Measurements from ENCODE around the gene ABCF1. TPM values are rescaled to one million over a fixed set of nuclear protein-coding genes. Genes with fewer than 3 reads are reported as not detected.
"Not testable (repeated sequence)": the region's sequence is repeated elsewhere in the genome, so short reads cannot be mapped to it uniquely, and the experiment has no call there.

The ABCF1 gene
- total RNA-seq (10 to 100 TPM; 68.6 to 71.3 TPM), polyA plus RNA-seq (10 to 100 TPM; 19.1 to 43.1 (median 30.5) TPM), total RNA-seq (123 to 309 (median 207) reads per million in 6 experiments)

GRCh38 chr6:30571075-30571761 is at the start of gene ABCF1:
Gene ABCF1 (plus strand): TSS chr6:30571442. CDS start chr6:30571488, 46 bp downstream.
- peaks cover 0 to 13% (median 0%) of the 10 kb centered on the region in 3 donors for H3K36me3 Mint-ChIP-seq
- peak within 1 kb of the TSS; percentile 91 to 100 (median 100) for H3K4me3 Mint-ChIP-seq
- POLR2A ChIA-PET, result interaction anchor here (0.5 to 3.3 kb wide), 23 partner anchors 9 to 259 kb away, joined by 3 to 49 read pairs (median 5); partner anchors contain the start of genes GNL1, MDC1, MRPS18B and PPP1R10
- H3K9me3 Mint-ChIP-seq, result no peaks in the 10 kb centered on the region
- peak within 1 kb of the TSS; percentile 98 to 100 (median 99) for H3K27ac Mint-ChIP-seq
- H3K27me3 Mint-ChIP-seq, result no peaks in the 10 kb centered on the region
- DNase-seq (peak; percentile 98 to 100 (median 99)), ATAC-seq (peak; percentile 94)
- peaks cover 45 to 67% (median 62%) of the 10 kb centered on the region in 4 donors for H3K4me1 Mint-ChIP-seq

GRCh38 chr6:30521952-30522351 is 49.3 kb upstream of the ABCF1 start:
- not testable (repeated sequence) for H3K27me3 Mint-ChIP-seq, ATAC-seq, DNase-seq
- Mint-ChIP-seq H3K4me3 (peak overlapping the region in 1 of 10 donors; percentile 48), H3K36me3 (peaks cover 0 to 46% (median 39%) of the 10 kb centered on the region in 3 donors), H3K9me3 (peaks cover 8 to 66% (median 33%) of the 10 kb centered on the region in 9 donors), H3K27ac (peak overlapping the region in 3 of 10 donors; percentile 15 to 80 (median 37)), H3K4me1 (peaks cover 10 to 65% (median 24%) of the 10 kb centered on the region in 4 donors)
- POLR2A ChIA-PET, result interaction anchor here (0.8 to 7.9 kb wide), 4 partner anchors 9 to 196 kb away, joined by 3 to 210 read pairs (median 5); no protein-coding TSS in a partner anchor

- Mint-ChIP-seq H3K36me3 (peaks cover 0 to 31% (median 29%) of the 10 kb centered on the region in 3 donors), H3K27ac (peak overlapping the region in 2 of 10 donors; percentile 19 to 39), H3K9me3 (peaks cover 4 to 39% (median 33%) of the 10 kb centered on the region in 9 donors), H3K4me1 (peaks cover 10 to 70% (median 22%) of the 10 kb centered on the region in 4 donors)
- POLR2A ChIA-PET, result interaction anchor here (1.0 to 10.5 kb wide), 4 partner anchors 8 to 33 kb away, joined by 3 to 213 read pairs (median 4); partner anchors contain the start of gene HLA-E
- not testable (repeated sequence) for H3K4me3 Mint-ChIP-seq, ATAC-seq, DNase-seq, H3K27me3 Mint-ChIP-seq
These were observed 44.8 kb upstream of the ABCF1 start for GRCh38 chr6:30526444-30526843.

DNA sequence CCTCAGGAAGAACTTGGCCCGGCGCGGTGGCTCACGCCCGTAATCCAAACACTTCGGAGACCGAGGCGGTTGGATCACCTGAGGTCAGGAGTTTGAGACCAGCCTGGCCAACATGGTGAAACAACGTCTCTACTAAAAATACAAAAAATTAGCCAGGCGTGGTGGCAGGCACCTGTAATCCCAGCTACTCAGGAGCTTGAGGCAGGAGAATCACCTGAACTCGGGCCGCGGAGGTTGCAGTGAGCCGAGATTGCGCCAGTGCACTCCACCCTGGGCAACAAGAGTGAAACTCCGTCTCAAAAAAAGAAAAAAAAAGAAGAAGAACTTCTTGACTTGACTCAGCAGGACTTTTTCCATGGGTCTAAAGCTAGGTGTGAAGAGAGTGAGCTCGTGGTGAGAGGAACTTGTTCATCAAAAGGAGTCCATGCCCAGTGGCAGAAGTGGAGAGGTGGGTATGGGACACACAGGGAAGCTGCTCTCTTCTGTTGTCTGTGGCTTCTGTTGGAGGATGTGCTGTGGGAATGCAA is 41.8 kb upstream of the ABCF1 start:
- Mint-ChIP-seq H3K4me1 (peaks cover 10 to 68% (median 32%) of the 10 kb centered on the region in 4 donors), H3K9me3 (peaks cover 0 to 14% (median 4%) of the 10 kb centered on the region in 9 donors), H3K4me3 (peak overlapping the region in 2 of 10 donors; percentile 8 to 23), H3K27ac (peak overlapping the region in 8 of 10 donors; percentile 32 to 85 (median 80))
- DNase-seq, H3K36me3 Mint-ChIP-seq, H3K27me3 Mint-ChIP-seq: not testable (repeated sequence)
- POLR2A ChIA-PET, result interaction anchor here (0.8 to 10.5 kb wide), 8 partner anchors 11 to 46 kb away, joined by 3 to 213 read pairs (median 10); partner anchors contain the start of gene HLA-E
- peak in 1 of 2 donors; percentile 29 for ATAC-seq

- peaks cover 9 to 62% (median 32%) of the 10 kb centered on the region in 4 donors for H3K4me1 Mint-ChIP-seq
- H3K4me3 Mint-ChIP-seq, result no peak overlapping the region
These were observed 41.2 kb upstream of the ABCF1 start for GRCh38 chr6:30530014-30530413.

GRCh38 chr6:30533460-30534294 is 37.6 kb upstream of the ABCF1 start:
- ATAC-seq (no peak), DNase-seq (no peak)
- Mint-ChIP-seq H3K4me1 (peaks cover 8 to 39% (median 29%) of the 10 kb centered on the region in 4 donors), H3K36me3 (no peaks in the 10 kb centered on the region), H3K9me3 (peaks cover 0 to 2% (median 0%) of the 10 kb centered on the region in 9 donors), H3K4me3 (peak overlapping the region; percentile 24 to 94 (median 72)), H3K27me3 (no peaks in the 10 kb centered on the region), H3K27ac (peak overlapping the region in 4 of 10 donors; percentile 68 to 95 (median 91))
- POLR2A ChIA-PET, result interaction anchor here (3.8 to 10.5 kb wide), 2 partner anchors 41 to 48 kb away, joined by 35 to 213 read pairs; partner anchors contain the start of gene HLA-E

More at GRCh38 chr6:30530014-30530413, 41.2 kb upstream of the ABCF1 start:
- Mint-ChIP-seq H3K36me3 (peaks cover 0 to 1% (median 0%) of the 10 kb centered on the region in 3 donors), H3K27me3 (no peaks in the 10 kb centered on the region), H3K9me3 (peaks cover 0 to 8% (median 0%) of the 10 kb centered on the region in 9 donors), H3K27ac (peak overlapping the region in 6 of 10 donors; percentile 32 to 83 (median 80))
- POLR2A ChIA-PET, result interaction anchor here (0.8 to 10.5 kb wide), 9 partner anchors 12 to 44 kb away, joined by 3 to 213 read pairs (median 15); partner anchors contain the start of gene HLA-E
- ATAC-seq (no peak), DNase-seq (no peak)

GRCh38 chr6:30537931-30538330 is 33.3 kb upstream of the ABCF1 start:
- H3K9me3 Mint-ChIP-seq, result no peaks in the 10 kb centered on the region
- DNase-seq (no peak), ATAC-seq (no peak)
- H3K4me3 Mint-ChIP-seq, result no peak overlapping the region
- H3K4me1 Mint-ChIP-seq, result peaks cover 9 to 22% (median 14%) of the 10 kb centered on the region in 4 donors
- H3K36me3 Mint-ChIP-seq, result no peaks in the 10 kb centered on the region
- H3K27me3 Mint-ChIP-seq, result no peaks in the 10 kb centered on the region
- POLR2A ChIA-PET, result interaction anchor here (12.6 kb wide), 1 partner anchor 45 kb away, joined by 211 read pairs; the partner anchor contains the start of gene HLA-E
- no peak overlapping the region for H3K27ac Mint-ChIP-seq

GRCh38 chr6:30541515-30542403 is 29.5 kb upstream of the ABCF1 start:
- POLR2A ChIA-PET, result interaction anchor here (0.5 to 12.6 kb wide), 38 partner anchors 9 to 196 kb away, joined by 3 to 211 read pairs (median 4); partner anchors contain the start of genes ABCF1, C6orf136, GNL1 and HLA-E
- Mint-ChIP-seq H3K27me3 (no peaks in the 10 kb centered on the region), H3K4me3 (peak overlapping the region; percentile 78 to 95 (median 90)), H3K36me3 (peaks cover 0 to 7% (median 0%) of the 10 kb centered on the region in 3 donors), H3K9me3 (no peaks in the 10 kb centered on the region), H3K4me1 (peaks cover 27 to 36% (median 32%) of the 10 kb centered on the region in 4 donors), H3K27ac (peak overlapping the region; percentile 82 to 97 (median 93))
- ATAC-seq (peak; percentile 72 to 78), DNase-seq (peak; percentile 64 to 90 (median 79))

DNA sequence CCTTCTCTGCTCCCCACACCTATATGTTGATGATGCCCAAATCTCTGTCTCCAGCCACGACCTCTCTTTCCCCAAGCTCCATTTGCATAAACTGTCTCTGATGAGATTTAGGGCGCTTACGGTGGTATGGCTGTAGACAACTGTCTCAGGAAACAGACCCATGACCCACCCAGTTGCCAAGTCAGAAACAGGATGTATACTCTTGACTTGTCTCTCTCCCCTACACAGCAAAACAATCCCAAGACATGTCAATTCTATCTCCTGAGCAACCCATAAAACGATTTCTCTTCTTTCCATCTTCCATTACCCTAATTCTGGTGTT is 28.9 kb upstream of the ABCF1 start:
- H3K27me3 Mint-ChIP-seq, result no peaks in the 10 kb centered on the region
- H3K36me3 Mint-ChIP-seq, result peaks cover 0 to 12% (median 0%) of the 10 kb centered on the region in 3 donors
- POLR2A ChIA-PET, result interaction anchor here (0.7 to 12.6 kb wide), 29 partner anchors 9 to 196 kb away, joined by 3 to 211 read pairs (median 5); partner anchors contain the start of genes ABCF1, C6orf136, GNL1 and HLA-E
- peak overlapping the region; percentile 78 to 95 (median 90) for H3K4me3 Mint-ChIP-seq
- H3K9me3 Mint-ChIP-seq, result no peaks in the 10 kb centered on the region
- peak in 9 of 10 donors; percentile 13 to 73 (median 42) for DNase-seq
- H3K27ac Mint-ChIP-seq, result peak overlapping the region; percentile 82 to 97 (median 93)
- peak; percentile 66 to 78 for ATAC-seq
- peaks cover 27 to 36% (median 32%) of the 10 kb centered on the region in 4 donors for H3K4me1 Mint-ChIP-seq

DNA sequence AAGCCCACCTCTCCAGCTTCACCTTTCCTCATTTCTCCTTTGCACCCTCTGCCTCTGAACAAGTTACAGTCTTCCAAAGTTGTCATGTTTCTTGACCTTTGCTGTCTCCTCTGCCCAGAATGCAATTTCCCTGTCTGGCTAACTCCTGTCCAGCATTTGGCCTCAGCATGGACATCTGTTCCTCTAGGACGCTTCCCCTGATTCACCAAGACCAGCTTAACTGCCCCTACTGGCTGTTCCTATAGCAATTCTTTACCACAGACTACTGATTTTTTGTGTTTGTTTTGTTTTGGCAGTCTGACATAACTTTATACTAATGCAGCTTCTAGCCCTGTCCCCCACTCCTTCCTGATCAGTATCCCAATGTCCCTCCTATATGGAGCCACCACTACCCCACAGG is 28.3 kb upstream of the ABCF1 start:
- peak overlapping the region; percentile 82 to 97 (median 93) for H3K27ac Mint-ChIP-seq
- H3K36me3 Mint-ChIP-seq, result peaks cover 0 to 12% (median 0%) of the 10 kb centered on the region in 3 donors
- peaks cover 27 to 36% (median 32%) of the 10 kb centered on the region in 4 donors for H3K4me1 Mint-ChIP-seq
- no peak for ATAC-seq
- peak overlapping the region; percentile 78 to 95 (median 90) for H3K4me3 Mint-ChIP-seq
- POLR2A ChIA-PET, result interaction anchor here (0.9 to 12.6 kb wide), 19 partner anchors 11 to 136 kb away, joined by 3 to 211 read pairs (median 10); partner anchors contain the start of genes ABCF1, GNL1, HLA-E and MRPS18B
- no peaks in the 10 kb centered on the region for H3K9me3 Mint-ChIP-seq
- no peak for DNase-seq
- H3K27me3 Mint-ChIP-seq, result no peaks in the 10 kb centered on the region
